NCI-H2029 (cell line): Measurements from ENCODE around the gene NDFIP2.
A peak's percentile ranks its signal among the peaks of the same experiment; 100 is the strongest.
"Not testable (repeated sequence)": the region's sequence is repeated elsewhere in the genome, so short reads cannot be mapped to it uniquely, and the experiment has no call there.

Experiments
- DNase-seq: peaks from one replicate; lab custom pipeline; 2025; lab: John Stamatoyannopoulos, UW

The NDFIP2 gene

GRCh38 chr13:79534596-79534995, 53.6 kb downstream of the NDFIP2 start:
- DNase-seq: no peak

DNA sequence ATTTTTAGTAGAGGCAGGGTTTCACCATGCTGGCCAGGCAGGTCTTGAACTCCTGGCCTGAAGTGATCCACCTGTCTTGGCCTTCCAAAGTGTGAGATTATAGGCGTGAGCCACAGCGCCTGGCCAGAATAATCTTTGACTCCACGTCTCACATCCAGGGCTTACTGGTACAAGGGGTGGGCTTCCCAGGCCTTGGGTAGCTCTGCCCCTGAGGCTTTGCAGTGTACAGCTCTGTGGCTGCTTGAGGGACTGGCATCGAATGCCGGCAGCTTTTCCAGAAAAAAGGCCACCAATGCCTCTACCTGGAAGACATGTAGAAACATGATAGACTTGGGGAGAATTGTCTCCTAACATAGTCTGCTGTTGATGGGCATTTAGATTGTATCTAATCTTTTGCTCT, 57.8 kb downstream of the NDFIP2 start:
- DNase-seq: no peak

- no peak for DNase-seq
Measured at GRCh38 chr13:79540504-79540903, 59.5 kb downstream of the NDFIP2 start.

DNA sequence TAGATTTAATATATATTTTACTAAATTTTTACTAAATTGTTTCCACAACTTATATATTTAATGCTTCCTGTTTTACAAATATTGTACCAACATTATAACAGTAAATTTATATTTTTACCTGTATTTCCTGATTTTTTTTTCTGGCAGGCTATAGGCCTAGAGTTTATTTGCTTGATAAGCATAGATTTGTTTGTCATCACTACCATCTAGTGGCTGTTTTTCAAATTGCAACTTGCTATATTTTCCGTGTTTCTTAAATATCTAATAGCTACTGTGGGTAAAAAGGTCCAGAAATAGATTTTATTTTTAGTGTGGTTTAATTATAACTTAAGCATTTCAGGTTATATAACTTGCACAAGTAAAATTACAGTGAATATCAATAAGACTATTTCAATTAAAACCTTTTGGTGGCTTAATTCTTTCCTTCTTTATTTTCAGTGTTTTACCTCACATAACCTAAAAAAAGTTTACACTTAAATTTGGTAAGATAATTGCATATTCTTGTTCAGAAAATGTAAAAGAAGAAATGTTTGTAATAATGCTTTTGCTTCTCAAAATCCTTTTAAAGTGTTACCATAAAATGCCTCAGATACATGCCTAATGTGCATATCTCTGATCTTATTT, 60.6 kb downstream of the NDFIP2 start:
- peak; percentile 5 for DNase-seq

GRCh38 chr13:79543883-79544282, 62.9 kb downstream of the NDFIP2 start:
- no peak for DNase-seq

- no peak for DNase-seq
Measured at GRCh38 chr13:79547211-79548195, 66.5 kb downstream of the NDFIP2 start.

DNA sequence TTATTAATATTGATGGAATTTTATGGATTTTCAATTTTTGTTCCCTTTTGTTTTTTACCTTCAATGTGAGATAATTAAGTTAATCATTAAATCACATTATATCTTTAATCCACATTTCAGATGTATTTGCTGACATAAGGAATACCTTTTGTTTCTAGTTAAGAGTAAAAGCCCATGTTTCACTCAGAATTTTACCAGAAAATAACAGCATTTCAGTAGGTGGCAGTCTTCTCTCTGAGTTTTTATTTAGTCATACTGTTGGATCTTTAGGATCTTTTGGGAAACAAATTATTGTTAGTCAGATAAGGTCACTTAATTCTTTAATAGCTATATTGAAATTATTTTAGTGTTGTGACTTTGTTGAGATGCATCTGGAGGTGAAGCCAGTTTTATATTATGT, 67.9 kb downstream of the NDFIP2 start:
- no peak for DNase-seq

DNA sequence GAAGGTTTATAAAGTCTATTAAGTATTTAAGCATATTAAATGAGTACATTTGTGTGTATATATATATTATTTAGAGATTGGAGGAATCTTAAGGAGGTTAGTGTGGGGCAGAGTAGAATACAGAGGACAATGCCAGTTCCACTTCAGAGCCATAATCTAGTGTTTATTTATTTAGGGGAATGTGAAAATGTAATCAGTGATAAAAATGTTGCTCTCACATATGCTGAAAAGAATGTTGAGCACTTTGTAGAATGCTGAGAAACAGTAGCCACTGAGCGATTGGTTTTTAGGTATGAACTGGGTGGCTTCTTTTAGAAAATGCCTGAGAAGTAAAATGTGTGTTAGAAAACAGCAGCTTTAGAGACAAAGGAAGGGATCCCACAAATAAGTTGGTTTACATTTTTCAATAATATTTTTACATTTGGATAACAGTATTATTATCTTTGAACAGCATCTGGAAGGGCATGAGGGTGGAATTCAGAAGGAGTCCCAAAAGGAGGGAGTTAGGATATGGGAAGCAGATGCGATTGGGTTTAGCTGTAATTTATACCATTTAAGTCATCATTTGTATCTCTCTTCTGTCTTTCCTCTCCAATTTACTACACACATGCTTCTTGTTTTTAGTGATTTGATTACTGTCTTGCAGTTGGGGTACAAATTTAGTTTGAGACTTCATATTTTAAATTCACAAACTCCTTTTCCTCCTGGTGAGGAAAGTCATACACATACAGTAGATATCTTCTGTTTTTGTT, 68.6 kb downstream of the NDFIP2 start:
- no peak for DNase-seq

DNA sequence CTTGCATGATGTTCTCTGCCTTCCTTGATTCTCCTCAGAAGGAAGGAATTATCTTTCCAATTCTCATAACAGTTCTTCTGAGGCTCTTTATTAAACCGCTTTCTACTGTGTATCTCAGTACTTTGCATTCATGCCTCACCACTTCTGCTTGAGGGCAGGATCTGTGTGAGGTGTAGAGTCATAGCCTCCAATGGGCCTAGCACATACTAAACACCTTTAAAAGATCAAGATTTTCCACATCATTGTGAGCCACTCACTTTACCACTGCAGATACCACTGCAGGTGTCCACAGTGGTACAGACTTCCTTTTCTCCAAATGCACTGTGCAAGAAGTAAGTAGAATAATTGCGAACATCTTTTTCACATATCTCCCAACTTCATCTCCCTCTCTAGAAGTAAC, 76.7 kb downstream of the NDFIP2 start:
- no peak for DNase-seq

DNA sequence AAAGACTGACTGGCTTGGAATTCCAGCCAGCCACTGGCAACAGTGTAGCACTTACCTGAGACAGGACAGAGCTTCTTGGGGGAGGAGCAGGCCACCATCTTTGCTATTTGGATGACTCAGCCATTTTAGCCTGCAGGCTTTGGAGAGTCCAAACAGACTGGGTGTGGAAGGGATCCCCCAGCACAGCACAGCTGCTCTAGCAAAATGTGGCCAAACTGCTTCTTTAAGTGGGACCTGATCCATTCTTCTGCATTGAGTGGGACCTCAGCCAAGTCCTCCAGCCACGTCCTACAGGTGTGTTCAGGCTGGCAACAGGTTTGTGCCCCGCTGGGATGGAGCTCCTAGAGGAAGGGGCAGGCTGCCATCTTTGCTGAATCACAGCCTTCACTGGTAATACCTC, 80.0 kb downstream of the NDFIP2 start:
- no peak for DNase-seq

DNA sequence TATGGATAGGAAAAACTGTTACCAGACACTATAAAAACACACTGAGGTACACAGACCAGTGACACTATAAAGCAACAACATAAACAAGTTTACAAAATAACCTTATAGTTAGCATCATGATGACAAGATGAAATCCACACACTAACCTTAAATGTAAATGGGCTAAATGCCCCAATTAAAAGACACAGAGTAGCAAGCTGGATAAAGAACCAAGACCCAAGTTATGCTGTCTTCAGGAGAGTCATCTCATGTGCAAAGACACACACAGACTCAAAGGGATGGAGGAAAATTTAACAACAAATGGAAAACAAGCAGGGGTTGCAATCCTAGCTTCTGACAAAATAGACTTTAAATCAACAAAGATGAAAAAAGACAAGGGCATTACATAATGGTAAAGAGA, 81.6 kb downstream of the NDFIP2 start:
- no peak for DNase-seq

DNA sequence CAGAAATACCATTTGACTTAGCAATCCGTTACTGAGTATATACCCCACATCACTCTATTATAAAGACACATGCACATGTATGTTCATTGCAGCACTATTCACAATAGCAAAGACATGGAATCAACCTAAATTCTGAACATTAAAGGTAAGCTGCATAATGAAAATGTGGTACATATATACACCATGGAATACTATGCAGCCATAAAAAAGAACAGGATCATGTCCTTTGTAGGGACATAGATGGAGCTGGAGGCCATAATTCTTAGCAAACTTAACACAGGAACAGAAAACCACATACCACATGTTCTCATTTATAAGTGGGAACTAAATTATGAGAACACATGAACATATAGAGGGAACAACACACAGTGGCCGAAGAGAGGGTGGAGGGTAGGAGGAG, 85.2 kb downstream of the NDFIP2 start:
- no peak for DNase-seq

DNA sequence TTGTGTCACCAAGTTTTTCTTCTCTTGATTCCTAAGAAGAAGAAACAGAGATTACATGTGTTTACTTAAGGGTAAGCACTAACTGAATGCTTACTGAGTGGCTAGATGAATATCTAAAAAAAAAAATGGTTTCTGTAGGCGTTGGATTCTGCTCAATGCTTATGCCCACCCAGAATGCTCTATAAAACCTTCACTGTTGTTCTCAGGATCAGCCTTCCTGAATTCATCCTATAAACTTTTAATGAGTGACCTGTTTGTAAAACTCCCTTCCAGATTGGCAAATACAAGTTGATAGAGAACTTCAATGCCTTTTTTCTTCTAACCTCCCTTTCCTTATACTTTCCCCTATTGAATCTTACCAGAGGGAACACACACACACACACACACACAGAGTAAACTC, 90.2 kb downstream of the NDFIP2 start:
- DNase-seq: no peak

DNA sequence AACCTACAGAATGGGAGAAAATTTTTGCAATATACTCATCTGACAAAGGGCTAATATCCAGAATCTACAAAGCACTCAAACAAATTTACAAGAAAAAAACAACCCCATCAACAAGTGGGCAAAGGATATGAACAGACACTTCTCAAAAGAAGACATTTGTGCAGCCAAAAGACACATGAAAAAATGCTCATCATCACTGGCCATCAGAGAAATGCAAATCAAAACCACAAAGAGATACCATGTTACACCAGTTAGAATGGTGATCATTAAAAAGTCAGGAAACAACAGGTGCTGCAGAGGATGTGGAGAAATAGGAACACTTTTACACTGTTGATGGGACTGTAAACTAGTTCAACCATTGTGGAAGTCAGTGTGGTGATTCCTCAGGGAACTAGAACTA, 92.9 kb downstream of the NDFIP2 start:
- DNase-seq: not testable (repeated sequence)

DNA sequence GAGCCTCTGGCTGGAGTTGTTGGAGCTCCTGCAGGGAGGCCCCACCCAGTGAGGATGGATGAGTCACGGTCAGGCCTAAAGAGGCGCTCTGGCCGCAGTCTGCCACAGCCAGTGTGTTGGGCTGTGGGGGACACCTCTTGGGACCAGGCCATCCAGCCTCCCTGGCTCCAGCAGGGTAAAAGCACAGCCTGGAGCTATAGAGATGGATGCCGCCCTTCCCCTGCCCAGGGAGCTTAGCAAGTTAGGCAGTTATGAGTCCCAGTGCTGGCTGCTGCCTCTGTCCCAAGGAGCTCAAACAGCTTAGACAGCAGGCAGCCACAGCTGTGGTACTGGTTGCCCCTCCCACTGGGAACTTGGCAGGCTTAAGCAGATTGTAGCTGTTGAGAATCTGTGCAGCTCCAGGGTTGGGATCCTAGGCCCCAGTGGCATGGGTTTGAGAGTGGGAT, 100.9 kb downstream of the NDFIP2 start:
- DNase-seq: no peak

- no peak for DNase-seq
Measured at GRCh38 chr13:79582896-79583295, 101.9 kb downstream of the NDFIP2 start.

DNA sequence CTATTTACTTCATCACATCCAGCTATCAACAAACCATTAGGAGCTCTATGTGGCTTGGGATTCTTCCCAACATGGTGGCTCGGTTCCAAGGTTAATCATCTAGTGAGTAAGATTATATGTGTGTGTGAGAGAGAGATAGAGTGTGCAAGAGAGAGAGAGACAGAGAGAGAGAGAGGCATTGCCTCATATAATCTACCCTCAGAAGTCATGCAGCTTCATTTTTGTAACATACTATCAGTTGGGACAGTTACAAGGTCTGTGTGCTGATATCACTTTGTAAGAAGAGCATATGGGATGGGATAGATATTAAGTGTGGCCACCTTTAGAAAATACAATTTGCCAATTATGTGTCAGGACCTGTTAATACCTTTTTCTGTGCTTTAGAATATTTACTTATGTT, 104.1 kb downstream of the NDFIP2 start:
- no peak for DNase-seq

GRCh38 chr13:79589603-79590393, 108.8 kb downstream of the NDFIP2 start:
- no peak for DNase-seq

GRCh38 chr13:79590394-79590676, 109.4 kb downstream of the NDFIP2 start:
- no peak for DNase-seq

DNA sequence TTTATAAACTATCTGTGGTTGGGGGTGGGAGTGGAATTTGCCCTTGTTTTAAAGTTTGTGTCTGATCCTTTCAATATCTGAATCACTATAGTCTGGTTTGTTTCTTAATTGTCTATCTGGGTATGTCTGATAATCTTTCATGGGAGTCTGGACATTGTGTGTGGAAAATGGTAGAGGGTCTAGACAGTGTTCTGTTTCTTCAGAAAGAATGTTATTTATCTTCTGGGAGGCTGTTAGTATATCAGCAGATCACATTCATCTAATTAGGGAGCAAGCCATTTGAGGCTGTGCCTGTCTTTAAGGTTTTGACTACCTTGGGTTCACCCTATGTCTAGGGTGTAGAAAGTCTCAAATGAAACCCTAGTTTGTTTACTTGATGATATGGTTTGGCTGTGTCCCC, 110.5 kb downstream of the NDFIP2 start:
- DNase-seq: no peak

GRCh38 chr13:79593121-79593520, 112.2 kb downstream of the NDFIP2 start:
- DNase-seq: no peak

- no peak for DNase-seq
Measured at GRCh38 chr13:79593641-79594275, 112.8 kb downstream of the NDFIP2 start.
